ENCODE results near the gene ACY1.
"Not testable (repeated sequence)": the region's sequence is repeated elsewhere in the genome, so short reads cannot be mapped to it uniquely, and the experiment has no call there.

ACY1 gene

GRCh38 chr3:51983578-51984268 is 388 bp downstream of the ACY1 start:
- no peak for DNase-seq (ENCODE audit: low spot score)

DNA sequence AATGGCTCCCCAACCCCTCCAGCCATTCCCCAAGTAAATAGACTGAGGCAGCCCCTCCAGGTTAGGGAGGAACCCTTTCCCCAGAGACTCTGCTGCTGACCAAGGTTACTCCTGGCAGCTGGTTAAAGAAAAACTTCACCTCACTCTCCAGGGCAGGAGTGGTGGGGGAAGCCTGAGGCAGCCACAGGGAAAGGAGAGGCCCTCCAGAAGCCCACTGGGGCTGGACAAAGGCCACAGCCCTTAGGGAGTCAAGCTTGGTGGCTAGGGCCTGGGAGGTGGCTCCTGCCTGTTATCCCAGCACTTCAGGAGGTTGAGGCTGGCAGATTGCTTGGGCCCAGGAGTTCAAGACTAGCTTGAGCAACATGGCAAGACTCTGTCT is 923 bp downstream of the ACY1 start:
- DNase-seq (ENCODE audit: low spot score) = no peak

DNA sequence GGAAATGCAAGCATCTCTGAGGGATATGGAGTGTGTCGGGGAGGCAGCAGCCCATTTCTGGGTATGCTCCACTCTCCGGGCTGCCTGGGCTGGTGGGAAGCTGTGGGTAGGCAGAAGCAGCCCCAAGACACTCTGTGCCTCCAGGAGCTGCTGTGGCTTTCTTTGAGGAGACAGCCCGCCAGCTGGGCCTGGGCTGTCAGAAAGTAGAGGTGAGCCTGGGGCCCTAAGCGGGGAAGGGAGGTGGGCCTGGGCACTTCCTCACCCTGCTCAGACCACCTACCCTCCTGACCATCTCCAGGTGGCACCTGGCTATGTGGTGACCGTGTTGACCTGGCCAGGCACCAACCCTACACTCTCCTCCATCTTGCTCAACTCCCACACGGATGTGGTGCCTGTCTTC is 1.7 kb downstream of the ACY1 start:
- DNase-seq (ENCODE audit: low spot score) = no peak

DNA sequence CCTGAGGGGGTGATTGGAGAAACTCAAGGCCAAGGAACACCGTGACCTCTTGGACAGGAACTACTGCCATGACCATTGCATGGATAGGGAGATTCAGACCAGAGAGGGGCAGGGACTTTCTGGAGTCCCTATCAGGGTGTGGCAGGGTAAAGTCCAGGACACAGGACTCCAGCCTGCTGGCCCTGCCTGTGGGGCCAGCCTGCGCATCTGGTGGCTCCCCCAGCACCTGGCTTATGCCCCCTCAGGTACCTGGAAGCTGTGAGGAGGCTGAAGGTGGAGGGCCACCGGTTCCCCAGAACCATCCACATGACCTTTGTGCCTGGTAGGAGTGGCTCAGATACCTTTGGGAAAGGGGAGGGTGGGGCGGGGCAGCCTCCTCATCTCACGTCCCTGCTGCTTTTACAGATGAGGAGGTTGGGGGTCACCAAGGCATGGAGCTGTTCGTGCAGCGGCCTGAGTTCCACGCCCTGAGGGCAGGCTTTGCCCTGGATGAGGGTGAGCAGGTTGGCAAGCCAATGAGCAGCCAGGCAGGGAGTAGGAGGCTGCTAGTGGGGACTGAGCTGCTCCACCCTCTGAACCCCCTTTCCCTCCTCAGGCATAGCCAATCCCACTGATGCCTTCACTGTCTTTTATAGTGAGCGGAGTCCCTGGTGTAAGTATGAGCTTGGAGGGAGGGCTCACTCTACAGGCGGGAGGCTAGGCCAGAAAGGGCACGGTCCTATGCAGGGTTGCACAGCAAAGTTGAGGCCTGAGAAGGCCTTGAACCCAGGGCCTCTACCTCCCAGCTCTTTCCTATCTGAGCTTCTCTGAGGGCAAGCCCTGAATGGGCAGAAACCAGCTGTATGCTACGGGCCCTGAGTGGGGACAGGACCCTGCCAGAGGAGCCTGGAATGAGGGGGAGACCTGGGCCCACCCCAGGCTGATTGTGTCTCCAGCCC is 2.9 kb downstream of the ACY1 start:
- DNase-seq (ENCODE audit: low spot score) = no peak

DNA sequence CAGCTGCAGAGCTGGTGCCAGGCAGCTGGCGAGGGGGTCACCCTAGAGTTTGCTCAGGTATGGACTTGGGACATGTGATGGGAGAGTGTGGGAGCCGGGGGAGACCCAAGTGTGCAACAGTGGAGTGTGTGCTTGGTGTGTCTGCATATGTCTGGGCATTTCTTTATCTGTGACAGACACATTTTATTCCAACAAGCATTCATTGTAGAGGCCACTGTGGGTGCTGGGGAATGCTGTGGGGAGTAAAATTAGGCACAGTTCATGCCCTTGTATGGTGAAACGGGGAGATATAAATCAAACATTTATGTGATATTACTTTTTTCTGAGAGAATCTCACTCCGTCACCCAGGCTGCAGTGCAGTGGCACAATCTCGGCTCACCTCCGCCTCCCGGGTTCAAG is 4.2 kb downstream of the ACY1 start:
- no peak for DNase-seq (ENCODE audit: low spot score)

DNA sequence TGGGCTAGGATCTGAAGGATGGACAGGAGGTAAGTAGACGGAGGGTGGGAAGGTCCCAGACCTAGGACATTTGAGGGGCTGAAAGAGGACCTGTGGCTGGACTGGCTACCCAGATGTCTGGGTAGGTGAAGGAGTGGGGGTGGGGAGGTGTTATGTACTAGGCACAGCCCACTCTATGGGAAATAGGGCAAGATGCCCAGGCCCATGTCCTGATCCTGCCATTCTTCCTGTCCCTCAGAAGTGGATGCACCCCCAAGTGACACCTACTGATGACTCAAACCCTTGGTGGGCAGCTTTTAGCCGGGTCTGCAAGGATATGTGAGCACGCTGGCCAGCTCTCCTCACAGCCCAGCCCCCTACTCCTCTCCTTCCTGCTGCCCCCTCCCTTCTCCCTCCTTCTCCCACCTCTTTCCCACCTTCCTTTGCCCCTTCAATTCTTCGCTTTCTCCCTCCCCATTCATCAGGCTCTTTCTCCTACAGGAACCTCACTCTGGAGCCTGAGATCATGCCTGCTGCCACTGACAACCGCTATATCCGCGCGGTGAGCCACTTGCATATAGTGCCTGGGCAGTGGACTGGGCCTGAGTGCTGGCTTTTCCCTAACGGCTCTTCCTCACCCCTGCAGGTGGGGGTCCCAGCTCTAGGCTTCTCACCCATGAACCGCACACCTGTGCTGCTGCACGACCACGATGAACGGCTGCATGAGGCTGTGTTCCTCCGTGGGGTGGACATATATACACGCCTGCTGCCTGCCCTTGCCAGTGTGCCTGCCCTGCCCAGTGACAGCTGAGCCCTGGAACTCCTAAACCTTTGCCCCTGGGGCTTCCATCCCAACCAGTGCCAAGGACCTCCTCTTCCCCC is 5.2 kb downstream of the ACY1 start:
- no peak for DNase-seq (ENCODE audit: low spot score)

- DNase-seq (ENCODE audit: low spot score) = not testable (repeated sequence)
These were observed 7.2 kb downstream of the ACY1 start for GRCh38 chr3:51990501-51990971.

DNA sequence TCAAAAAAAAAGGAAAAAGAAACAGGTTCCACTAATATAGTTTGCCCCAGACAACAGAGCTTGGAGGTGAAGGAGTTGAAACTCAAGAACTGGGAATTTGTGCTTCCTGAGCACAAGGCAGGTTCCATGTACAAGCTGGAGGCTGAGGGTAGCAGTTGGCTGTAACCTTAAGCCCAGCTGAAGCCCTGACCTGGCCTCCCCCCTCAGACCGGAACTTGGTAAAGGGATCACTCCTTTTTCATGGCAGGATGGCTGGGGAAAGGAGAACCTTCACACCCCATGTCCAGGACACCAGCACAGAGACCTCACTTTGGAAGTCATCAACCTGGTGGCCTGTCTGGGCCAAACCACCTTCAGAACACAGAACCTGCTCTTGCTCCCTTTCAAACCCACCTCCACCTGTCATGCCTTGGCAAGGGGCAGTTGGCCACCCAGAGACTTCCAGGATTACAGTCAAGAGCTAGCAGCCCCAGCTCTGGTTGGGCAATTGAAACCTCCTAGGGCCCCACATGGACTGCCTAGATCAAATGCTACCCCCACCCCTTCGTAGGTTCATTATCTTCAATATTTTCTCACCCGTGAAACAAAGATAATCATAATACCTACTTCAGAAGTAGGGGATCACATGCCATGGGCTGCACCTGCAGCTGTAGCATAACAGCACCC is 8.8 kb downstream of the ACY1 start:
- DNase-seq (ENCODE audit: low spot score) = no peak

DNA sequence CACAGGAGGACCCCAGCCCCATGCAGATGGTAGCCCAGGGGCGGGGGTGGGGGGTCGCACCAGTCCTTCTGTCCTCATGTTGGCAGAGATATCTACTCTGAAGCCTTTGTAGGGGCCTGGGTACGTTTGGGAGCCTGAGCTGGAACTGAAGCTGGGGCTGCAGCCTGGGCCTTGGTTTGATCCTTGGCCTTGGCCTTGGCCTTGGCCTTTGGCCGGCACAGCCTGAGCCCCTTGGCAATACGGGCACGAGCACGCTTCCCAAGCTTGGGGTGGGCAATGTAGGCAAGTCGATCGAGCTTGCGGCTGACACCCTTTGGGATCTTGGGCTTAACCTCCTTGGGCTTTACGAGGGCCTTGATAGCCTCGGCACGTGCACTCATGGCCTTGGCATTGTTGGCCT is 10.3 kb downstream of the ACY1 start:
- not testable (repeated sequence) for DNase-seq (ENCODE audit: low spot score)

DNA sequence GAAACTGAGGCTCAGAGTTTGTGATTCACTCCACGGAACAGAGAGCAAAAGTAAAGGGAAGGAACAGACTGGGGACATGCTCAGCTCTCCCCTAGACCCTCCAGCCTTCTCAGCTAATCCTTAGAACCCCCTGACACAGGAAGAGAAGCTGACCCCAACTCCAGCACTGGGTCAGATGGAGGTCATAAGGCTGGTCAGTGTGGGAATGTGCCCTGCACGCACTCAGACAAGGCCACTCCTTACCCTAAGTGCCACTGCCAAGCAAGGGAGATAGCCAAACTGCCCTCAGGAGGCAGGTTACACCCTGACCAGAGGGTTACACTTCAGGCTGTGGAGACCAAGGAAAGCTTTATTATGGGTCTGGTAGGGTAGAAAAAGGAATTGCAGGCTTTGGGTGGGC is 11.2 kb downstream of the ACY1 start:
- DNase-seq (ENCODE audit: low spot score) = no peak

DNA sequence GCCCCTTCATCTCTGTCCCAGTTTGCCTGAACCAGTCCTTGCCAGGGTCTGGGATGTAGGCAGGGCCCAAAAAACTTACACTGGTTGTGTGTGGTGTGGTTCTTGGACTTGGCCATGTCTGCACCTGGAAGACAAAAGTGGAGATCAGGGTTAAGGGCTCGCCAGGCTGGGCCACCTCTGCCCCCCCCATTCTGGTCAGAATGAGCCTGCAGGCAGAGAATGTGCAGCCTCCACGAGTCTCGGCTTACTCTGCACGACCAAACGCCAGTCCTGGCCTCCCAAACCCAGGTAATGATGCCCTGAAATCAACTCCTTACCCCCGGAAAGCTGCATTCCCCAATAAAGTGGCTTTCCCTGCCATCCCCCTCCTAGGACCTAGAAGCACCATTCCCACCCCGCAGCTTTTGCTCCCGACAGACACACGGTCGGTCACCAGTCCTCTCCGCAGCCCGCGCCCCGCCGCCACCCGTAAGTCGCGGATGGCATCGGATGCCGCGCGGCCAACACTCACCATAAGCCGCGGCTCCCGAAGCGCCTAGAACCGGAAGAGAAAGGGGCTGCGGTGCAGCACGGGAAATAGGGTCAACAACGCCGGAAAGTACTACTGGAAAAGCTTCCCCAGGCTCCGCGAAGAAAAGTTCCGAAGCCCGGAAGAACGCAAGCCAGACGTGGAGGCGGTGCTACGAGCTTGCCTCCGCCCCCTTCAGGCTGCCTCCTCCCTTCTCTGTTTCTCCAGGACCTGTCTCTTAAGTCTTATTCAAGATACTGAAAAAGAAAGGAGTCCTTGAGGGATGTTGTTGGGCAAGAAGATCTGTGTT is 12.2 kb downstream of the ACY1 start, which contains the start of gene RPL29:
TSS of gene RPL29 (minus strand) at position 550 of the 818 bp plus-strand sequence. CDS start at position 116, 434 bp downstream.
- peak; percentile 94 for DNase-seq (ENCODE audit: low spot score)

DNA sequence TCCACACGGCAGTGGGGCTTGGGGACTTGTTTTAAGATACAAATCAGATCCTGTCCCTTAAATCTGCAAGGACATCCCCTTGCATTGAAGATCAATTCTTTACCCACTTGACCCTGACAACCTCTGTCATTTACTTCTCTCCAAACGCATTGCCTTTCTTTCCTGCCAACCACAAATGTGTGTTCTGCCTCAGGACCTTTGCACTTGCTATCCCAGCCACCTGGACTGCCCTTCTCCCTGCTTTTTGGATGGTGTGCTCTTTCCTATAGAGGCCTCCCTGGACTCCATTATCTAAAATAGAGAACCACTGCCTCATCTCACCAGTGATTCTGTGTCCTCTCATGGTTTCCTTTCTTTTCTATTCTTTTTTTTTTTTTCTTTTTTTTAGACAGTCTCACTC is 13.8 kb downstream of the ACY1 start:
- DNase-seq (ENCODE audit: low spot score) = no peak

- no peak for DNase-seq (ENCODE audit: low spot score)
These were observed 14.7 kb downstream of the ACY1 start for GRCh38 chr3:51997935-51998596.

DNA sequence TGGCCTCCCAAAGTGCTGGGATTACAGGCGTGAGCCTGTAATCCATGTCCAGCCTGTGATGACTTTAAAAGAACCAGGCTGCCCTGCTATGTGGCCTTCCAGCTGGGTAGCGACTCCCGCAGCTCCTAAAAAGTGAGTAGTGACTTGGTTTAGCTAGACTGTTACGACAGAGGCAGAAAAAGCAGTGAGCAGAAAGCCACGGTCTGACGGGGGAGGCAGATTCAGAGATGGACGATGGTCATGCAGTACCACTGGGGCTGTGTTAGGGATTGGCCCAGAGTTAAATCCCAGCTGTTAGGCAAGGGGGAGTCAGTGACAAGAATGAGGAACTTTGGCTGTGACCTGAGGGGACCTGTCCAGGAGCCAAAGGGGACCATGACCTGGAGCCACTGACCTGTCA is 15.4 kb downstream of the ACY1 start:
- no peak for DNase-seq (ENCODE audit: low spot score)

- no peak for DNase-seq (ENCODE audit: low spot score)
These were observed 16.5 kb downstream of the ACY1 start for GRCh38 chr3:51999846-52000245.

GRCh38 chr3:52001443-52001974 is 18.2 kb downstream of the ACY1 start:
- peak; percentile 85 for DNase-seq (ENCODE audit: low spot score)

- no peak for DNase-seq (ENCODE audit: low spot score)
These were observed 19.4 kb downstream of the ACY1 start for GRCh38 chr3:52002748-52003147.

- no peak for DNase-seq (ENCODE audit: low spot score)
These were observed 20.9 kb downstream of the ACY1 start for GRCh38 chr3:52004163-52004787.

DNA sequence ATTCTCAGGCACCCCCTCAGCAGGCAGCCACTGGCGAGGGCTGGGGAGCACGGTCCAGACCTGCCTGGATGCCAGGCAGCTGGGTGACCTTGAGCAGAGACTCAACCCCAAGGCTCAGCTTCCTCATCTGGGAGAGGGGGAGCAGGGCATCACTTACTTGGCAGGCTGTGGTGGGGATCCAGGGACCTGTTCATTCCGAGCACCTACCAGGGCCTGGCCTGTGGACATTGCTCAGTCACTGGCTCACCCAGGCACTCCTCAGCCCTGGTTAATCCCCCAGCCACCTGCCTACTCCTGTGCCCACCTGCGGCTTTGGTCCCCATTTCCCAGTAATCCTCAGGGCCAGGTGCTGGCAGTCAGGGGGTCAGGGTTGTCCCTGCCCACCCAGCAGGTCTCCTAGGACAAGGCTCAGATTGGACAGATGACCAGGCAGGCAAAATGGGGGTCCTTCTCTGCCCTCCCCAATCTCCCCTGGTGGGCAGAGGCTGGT is 21.6 kb downstream of the ACY1 start:
- no peak for DNase-seq (ENCODE audit: low spot score)

Measured in CD4-positive, alpha-beta T cell treated with Interleukin-15 for 4 hours (primary cell).